ENCODE data around the gene LCA5L. TPM values are rescaled to one million over a fixed set of nuclear protein-coding genes. Genes with fewer than 3 reads are reported as not detected.

Gene LCA5L
- total and polyA plus RNA-seq, 2 of the 13 experiments (the other 11 are each of a cell fraction or from before 2014, with no cell fraction given) = 0.13 to 0.55 TPM

GRCh38 chr21:39447264-39447663, 1.7 kb upstream of the LCA5L start:
- BruUV-seq (replicated peaks) = no TSS peak
- WGBS (ENCODE audit: low lambda C conversion rate) = 98% methylated on average over 7 of the region's 7 CpGs
- H3K4me3 ChIP-seq (replicated peaks in 1 of 3; ENCODE audit: insufficient read depth in 1 of 3, low read depth in 2 of 3, low read length in 3 of 3) = no peak overlapping the region
- ATAC-seq (no peak), DNase-seq (ENCODE audit: low spot score) (no peak), FAIRE-seq (no peak)
- no peak overlapping the region for H3K27ac ChIP-seq (ENCODE audit: extremely low read length, insufficient read depth, low read length)
- H3K9me3 ChIP-seq (ENCODE audit: low read length) = no peaks in the 10 kb centered on the region
- no peaks in the 10 kb centered on the region; a peak in 1 of 5 replicates for H3K27me3 ChIP-seq (ENCODE audit: control insufficient read depth in 1 of 2, insufficient read depth in 2 of 2, low read length in 2 of 2)
- no peak overlapping the region for H3K9ac ChIP-seq (ENCODE audit: insufficient read depth, low read depth, low read length)
- in situ Hi-C loops (cut with HindIII; ENCODE audit: extremely low pct_ligation_motif_present, low pct_unique_long_range_greater_than_20kb) (loop anchor here (10.0 kb wide), 1 partner anchor 102 kb away; the partner anchor contains the start of gene HMGN1), intact Hi-C loops (cut with micrococcal nuclease; ENCODE audit: unreplicated experiment) (no loop called here)
- peaks cover 20% of the 10 kb centered on the region for H3K4me1 ChIP-seq (ENCODE audit: insufficient read depth, low read length)
- ChIA-PET CTCF (ENCODE audit: low intra/inter-chr PET ratio, low total read pairs) (no interaction called here), POLR2A (no interaction called here)
- no peak overlapping the region for H2AFZ ChIP-seq (ENCODE audit: low read length)
- H3K4me2 ChIP-seq (ENCODE audit: low read depth, low read length) = no peak overlapping the region
- no peaks in the 10 kb centered on the region for H3K36me3 ChIP-seq (replicated peaks in 1 of 2; ENCODE audit: control insufficient read depth in 1 of 2, insufficient read depth in 2 of 2, low read length in 2 of 2)
- H4K20me1 ChIP-seq (ENCODE audit: insufficient read depth, low read length) = no peaks in the 10 kb centered on the region
- no peaks in the 10 kb centered on the region for H3K79me2 ChIP-seq (ENCODE audit: insufficient read depth, low read length)
- no peak for TF ChIP-seq U2AF1 (optimal IDR thresholded peaks at IDR 0.05; ENCODE audit: low read depth, low read length)
- TF ChIP-seq ZNF609 (CRISPR knock-in tag; IDR thresholded peaks at IDR 0.05; ENCODE audit: borderline replicate concordance) = no peak
